ENCODE measurements around the gene MYO15A.

The MYO15A gene

GRCh38 chr17:18197535-18198194, 89.1 kb downstream of the MYO15A start:
- peaks cover 84% of the 10 kb centered on the region for H3K36me3 ChIP-seq (ENCODE audit: insufficient read depth, low read length)
- ATAC-seq (ENCODE audit: insufficient read depth, low read depth), result no peak

GRCh38 chr17:18198530-18198929, 90.0 kb downstream of the MYO15A start:
- Histone ChIP-seq H3K27ac (ENCODE audit: low read length) (no peak overlapping the region), H3K9ac (ENCODE audit: low read depth, low read length) (no peak overlapping the region), H3K36me3 (ENCODE audit: insufficient read depth, low read length) (peaks cover 85% of the 10 kb centered on the region), H2AFZ (ENCODE audit: low read depth, low read length) (no peak overlapping the region), H3K27me3 (ENCODE audit: insufficient read depth, low read length, poor library complexity) (no peaks in the 10 kb centered on the region), H3K4me1 (ENCODE audit: insufficient read depth, low read length) (no peaks in the 10 kb centered on the region), H3K4me3 (ENCODE audit: low read depth in 1 of 2, low read length in 2 of 2) (no peak overlapping the region), H3K4me2 (ENCODE audit: insufficient read depth, low read length) (no peak overlapping the region), H3K79me2 (ENCODE audit: insufficient read depth, low read length) (peaks cover 94% of the 10 kb centered on the region), H4K20me1 (ENCODE audit: insufficient read depth, low read length) (peaks cover 81% of the 10 kb centered on the region), H3K9me3 (ENCODE audit: insufficient read depth, low read length, severe bottlenecking) (no peaks in the 10 kb centered on the region)
- no peak for DNase-seq
- TF ChIP-seq EZH2 (IDR thresholded peaks at IDR 0.05; ENCODE audit: borderline replicate concordance, low read depth, low read length, severe bottlenecking), result no peak
- no peak for ATAC-seq (ENCODE audit: insufficient read depth, low read depth)

More at GRCh38 chr17:18197535-18198194, 89.1 kb downstream of the MYO15A start:
- Histone ChIP-seq H2AFZ (ENCODE audit: low read depth, low read length) (no peak overlapping the region), H3K4me3 (ENCODE audit: low read depth in 1 of 2, low read length in 2 of 2) (no peak overlapping the region), H3K27ac (ENCODE audit: low read length) (no peak overlapping the region), H3K79me2 (ENCODE audit: insufficient read depth, low read length) (peaks cover 94% of the 10 kb centered on the region), H3K9me3 (ENCODE audit: insufficient read depth, low read length, severe bottlenecking) (no peaks in the 10 kb centered on the region), H3K27me3 (ENCODE audit: insufficient read depth, low read length, poor library complexity) (no peaks in the 10 kb centered on the region), H3K4me2 (ENCODE audit: insufficient read depth, low read length) (no peak overlapping the region), H4K20me1 (ENCODE audit: insufficient read depth, low read length) (peaks cover 80% of the 10 kb centered on the region), H3K4me1 (ENCODE audit: insufficient read depth, low read length) (no peaks in the 10 kb centered on the region), H3K9ac (ENCODE audit: low read depth, low read length) (no peak overlapping the region)
- no peak for DNase-seq
- TF ChIP-seq, protein P1, sequence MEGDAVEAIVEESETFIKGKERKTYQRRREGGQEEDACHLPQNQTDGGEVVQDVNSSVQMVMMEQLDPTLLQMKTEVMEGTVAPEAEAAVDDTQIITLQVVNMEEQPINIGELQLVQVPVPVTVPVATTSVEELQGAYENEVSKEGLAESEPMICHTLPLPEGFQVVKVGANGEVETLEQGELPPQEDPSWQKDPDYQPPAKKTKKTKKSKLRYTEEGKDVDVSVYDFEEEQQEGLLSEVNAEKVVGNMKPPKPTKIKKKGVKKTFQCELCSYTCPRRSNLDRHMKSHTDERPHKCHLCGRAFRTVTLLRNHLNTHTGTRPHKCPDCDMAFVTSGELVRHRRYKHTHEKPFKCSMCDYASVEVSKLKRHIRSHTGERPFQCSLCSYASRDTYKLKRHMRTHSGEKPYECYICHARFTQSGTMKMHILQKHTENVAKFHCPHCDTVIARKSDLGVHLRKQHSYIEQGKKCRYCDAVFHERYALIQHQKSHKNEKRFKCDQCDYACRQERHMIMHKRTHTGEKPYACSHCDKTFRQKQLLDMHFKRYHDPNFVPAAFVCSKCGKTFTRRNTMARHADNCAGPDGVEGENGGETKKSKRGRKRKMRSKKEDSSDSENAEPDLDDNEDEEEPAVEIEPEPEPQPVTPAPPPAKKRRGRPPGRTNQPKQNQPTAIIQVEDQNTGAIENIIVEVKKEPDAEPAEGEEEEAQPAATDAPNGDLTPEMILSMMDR (IDR thresholded peaks at IDR 0.05; ENCODE audit: borderline replicate concordance, extremely low read depth, low read length, poor library complexity, severe bottlenecking), result no peak
- TF ChIP-seq EZH2 (IDR thresholded peaks at IDR 0.05; ENCODE audit: borderline replicate concordance, low read depth, low read length, severe bottlenecking), result no peak

GRCh38 chr17:18201108-18201507, 92.6 kb downstream of the MYO15A start:
- H3K27ac ChIP-seq (ENCODE audit: low read length), result no peak overlapping the region
- H3K9me3 ChIP-seq (ENCODE audit: insufficient read depth, low read length, severe bottlenecking), result no peaks in the 10 kb centered on the region
- H3K36me3 ChIP-seq (ENCODE audit: insufficient read depth, low read length), result peaks cover 87% of the 10 kb centered on the region
- no peak for DNase-seq
- no peaks in the 10 kb centered on the region for H3K4me1 ChIP-seq (ENCODE audit: insufficient read depth, low read length)
- H4K20me1 ChIP-seq (ENCODE audit: insufficient read depth, low read length), result peaks cover 87% of the 10 kb centered on the region
- peaks cover 89% of the 10 kb centered on the region for H3K79me2 ChIP-seq (ENCODE audit: insufficient read depth, low read length)
- no peak overlapping the region for H3K4me3 ChIP-seq (ENCODE audit: low read depth in 1 of 2, low read length in 2 of 2)
- H3K4me2 ChIP-seq (ENCODE audit: insufficient read depth, low read length), result no peak overlapping the region
- no peaks in the 10 kb centered on the region for H3K27me3 ChIP-seq (ENCODE audit: insufficient read depth, low read length, poor library complexity)
- TF ChIP-seq, protein P1 (IDR thresholded peaks at IDR 0.05; ENCODE audit: borderline replicate concordance, extremely low read depth, low read length, poor library complexity, severe bottlenecking), result no peak
- no peak for TF ChIP-seq EZH2 (IDR thresholded peaks at IDR 0.05; ENCODE audit: borderline replicate concordance, low read depth, low read length, severe bottlenecking)
- H2AFZ ChIP-seq (ENCODE audit: low read depth, low read length), result no peak overlapping the region
- no peak overlapping the region for H3K9ac ChIP-seq (ENCODE audit: low read depth, low read length)
- no peak for ATAC-seq (ENCODE audit: insufficient read depth, low read depth)

DNA sequence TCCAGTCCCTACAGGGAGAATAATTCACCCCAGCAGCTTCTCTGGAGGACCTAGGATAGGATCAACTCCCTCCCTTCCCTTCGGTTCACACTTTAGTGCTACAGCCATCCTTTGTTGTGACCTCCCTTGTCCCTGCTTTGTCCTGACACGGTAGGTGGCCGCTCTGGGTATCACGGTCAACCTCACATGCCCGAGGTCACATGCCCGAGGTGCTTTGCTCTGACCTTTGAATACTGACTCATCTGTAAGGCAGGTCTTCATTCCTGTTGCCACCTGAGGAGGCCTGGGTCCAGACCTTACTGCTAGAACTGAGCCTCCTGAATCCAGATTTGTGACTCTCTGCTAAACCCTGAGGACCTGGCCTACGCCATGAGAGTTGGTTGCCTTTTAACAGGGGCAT, 94.8 kb downstream of the MYO15A start:
- ATAC-seq (ENCODE audit: insufficient read depth, low read depth), result no peak
- no peak overlapping the region for H3K4me3 ChIP-seq (ENCODE audit: low read depth in 1 of 2, low read length in 2 of 2)
- no peak overlapping the region for H3K4me2 ChIP-seq (ENCODE audit: insufficient read depth, low read length)
- no peak overlapping the region for H3K9ac ChIP-seq (ENCODE audit: low read depth, low read length)
- H3K36me3 ChIP-seq (ENCODE audit: insufficient read depth, low read length), result peaks cover 86% of the 10 kb centered on the region
- peaks cover 85% of the 10 kb centered on the region for H4K20me1 ChIP-seq (ENCODE audit: insufficient read depth, low read length)
- no peak overlapping the region for H2AFZ ChIP-seq (ENCODE audit: low read depth, low read length)
- TF ChIP-seq, protein P1 (IDR thresholded peaks at IDR 0.05; ENCODE audit: borderline replicate concordance, extremely low read depth, low read length, poor library complexity, severe bottlenecking), result no peak
- no peak for TF ChIP-seq EZH2 (IDR thresholded peaks at IDR 0.05; ENCODE audit: borderline replicate concordance, low read depth, low read length, severe bottlenecking)
- no peaks in the 10 kb centered on the region for H3K9me3 ChIP-seq (ENCODE audit: insufficient read depth, low read length, severe bottlenecking)
- H3K4me1 ChIP-seq (ENCODE audit: insufficient read depth, low read length), result no peaks in the 10 kb centered on the region
- no peak overlapping the region for H3K27ac ChIP-seq (ENCODE audit: low read length)
- no peak for DNase-seq
- peaks cover 67% of the 10 kb centered on the region for H3K79me2 ChIP-seq (ENCODE audit: insufficient read depth, low read length)
- H3K27me3 ChIP-seq (ENCODE audit: insufficient read depth, low read length, poor library complexity), result no peaks in the 10 kb centered on the region
